ENCODE results near the gene SGMS2. TPM values are rescaled to one million over a fixed set of nuclear protein-coding genes. Genes with fewer than 3 reads are reported as not detected.
A peak's percentile ranks its signal among the peaks of the same experiment; 100 is the strongest.

SGMS2 gene
- total RNA-seq, 1 donor from 2014 or later, result 25.8 TPM

DNA sequence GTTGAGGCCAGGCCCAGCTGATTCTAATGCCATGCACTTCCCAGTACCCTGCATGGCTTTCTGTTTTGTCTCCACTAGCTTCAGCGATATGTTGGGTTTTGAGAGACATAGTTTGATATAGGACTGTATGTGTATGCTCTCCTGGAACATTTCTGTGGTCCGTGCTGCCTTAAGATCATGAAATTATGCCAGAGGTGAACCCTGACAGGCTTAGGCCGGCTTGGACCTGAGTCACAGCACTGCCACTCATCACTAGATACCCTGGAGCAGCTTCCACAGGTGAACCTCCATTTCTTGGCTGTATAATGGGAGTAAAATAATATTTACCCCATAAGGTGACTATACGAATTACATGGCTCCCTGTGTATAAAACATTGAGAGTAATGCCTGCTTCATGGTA lies 6.4 kb downstream of the SGMS2 start:
- Mint-ChIP-seq H3K27ac (no peak overlapping the region), H3K4me1 (ENCODE audit: unreplicated experiment) (peaks cover 8% of the 10 kb centered on the region), H3K36me3 (peaks cover 4% of the 10 kb centered on the region), H3K9me3 (no peaks in the 10 kb centered on the region), H3K4me3 (no peak overlapping the region), H3K27me3 (peaks cover 3% of the 10 kb centered on the region)
- TF ChIP-seq, protein P1, sequence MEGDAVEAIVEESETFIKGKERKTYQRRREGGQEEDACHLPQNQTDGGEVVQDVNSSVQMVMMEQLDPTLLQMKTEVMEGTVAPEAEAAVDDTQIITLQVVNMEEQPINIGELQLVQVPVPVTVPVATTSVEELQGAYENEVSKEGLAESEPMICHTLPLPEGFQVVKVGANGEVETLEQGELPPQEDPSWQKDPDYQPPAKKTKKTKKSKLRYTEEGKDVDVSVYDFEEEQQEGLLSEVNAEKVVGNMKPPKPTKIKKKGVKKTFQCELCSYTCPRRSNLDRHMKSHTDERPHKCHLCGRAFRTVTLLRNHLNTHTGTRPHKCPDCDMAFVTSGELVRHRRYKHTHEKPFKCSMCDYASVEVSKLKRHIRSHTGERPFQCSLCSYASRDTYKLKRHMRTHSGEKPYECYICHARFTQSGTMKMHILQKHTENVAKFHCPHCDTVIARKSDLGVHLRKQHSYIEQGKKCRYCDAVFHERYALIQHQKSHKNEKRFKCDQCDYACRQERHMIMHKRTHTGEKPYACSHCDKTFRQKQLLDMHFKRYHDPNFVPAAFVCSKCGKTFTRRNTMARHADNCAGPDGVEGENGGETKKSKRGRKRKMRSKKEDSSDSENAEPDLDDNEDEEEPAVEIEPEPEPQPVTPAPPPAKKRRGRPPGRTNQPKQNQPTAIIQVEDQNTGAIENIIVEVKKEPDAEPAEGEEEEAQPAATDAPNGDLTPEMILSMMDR (conservative IDR thresholded peaks at IDR 0.05), result no peak
- DNase-seq (ENCODE audit: extremely low spot score, unreplicated experiment), result no peak

DNA sequence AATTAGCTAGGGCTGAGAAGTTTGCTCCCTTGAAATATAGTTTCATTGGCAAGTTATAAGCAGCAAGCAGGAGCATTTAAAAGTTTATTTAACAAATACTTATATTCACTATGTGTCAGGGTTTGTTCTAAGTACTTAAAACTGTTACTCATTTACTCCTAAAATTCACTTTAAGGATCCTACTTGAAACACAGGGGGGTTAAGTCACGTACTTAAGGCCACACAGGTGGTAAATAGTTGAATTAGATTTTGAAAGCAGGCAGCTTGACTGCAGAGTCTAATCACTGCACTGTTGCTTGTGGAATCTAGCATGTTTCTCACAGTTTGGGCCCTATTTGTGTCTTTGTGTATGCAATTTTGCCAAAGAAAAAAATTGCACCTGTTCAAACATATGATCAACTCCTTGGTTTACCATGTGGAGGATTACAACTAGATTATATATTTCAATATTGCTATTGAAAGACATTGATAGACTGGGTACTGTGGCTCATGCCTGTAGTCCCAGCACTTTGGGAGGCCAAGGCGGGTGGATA lies 7.6 kb downstream of the SGMS2 start:
- TF ChIP-seq, protein P1 (conservative IDR thresholded peaks at IDR 0.05), result no peak
- Mint-ChIP-seq H3K4me3 (no peak overlapping the region), H3K27ac (no peak overlapping the region), H3K27me3 (no peaks in the 10 kb centered on the region), H3K9me3 (no peaks in the 10 kb centered on the region), H3K4me1 (ENCODE audit: unreplicated experiment) (peaks cover under 1% of the 10 kb centered on the region), H3K36me3 (peaks cover 4% of the 10 kb centered on the region)
- no peak for DNase-seq (ENCODE audit: extremely low spot score, unreplicated experiment)

DNA sequence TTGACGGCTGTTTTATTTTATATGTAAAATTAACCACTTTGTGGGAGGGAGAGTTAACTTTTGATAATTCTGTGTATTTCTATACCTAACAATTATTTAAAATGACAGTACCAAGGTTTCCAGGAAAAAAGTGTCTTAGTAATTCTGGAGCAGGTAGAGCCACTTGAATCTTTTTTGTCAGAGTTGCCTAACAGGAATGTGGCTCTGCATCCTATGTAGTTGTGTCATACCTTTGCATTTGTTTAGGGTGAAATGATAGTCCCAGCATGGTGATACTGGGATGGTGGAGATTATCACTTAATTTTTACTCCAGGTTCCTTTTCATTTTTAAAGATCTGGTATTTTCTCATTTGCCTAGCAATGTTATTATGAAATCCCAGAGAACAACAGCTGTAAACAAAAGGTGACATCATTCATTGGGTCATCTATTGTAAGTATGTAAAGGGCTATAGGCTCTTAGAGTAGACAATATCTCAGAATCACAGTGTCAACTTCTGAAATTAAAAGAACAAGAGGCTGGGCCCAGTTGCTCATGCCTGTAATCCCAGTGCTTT lies 9.6 kb downstream of the SGMS2 start:
- TF ChIP-seq, protein P1 (conservative IDR thresholded peaks at IDR 0.05), result no peak
- Mint-ChIP-seq H3K4me3 (no peak overlapping the region), H3K4me1 (ENCODE audit: unreplicated experiment) (no peaks in the 10 kb centered on the region), H3K36me3 (peaks cover 4% of the 10 kb centered on the region), H3K27me3 (no peaks in the 10 kb centered on the region), H3K9me3 (no peaks in the 10 kb centered on the region), H3K27ac (peak overlapping the region; percentile 42)
- no peak for DNase-seq (ENCODE audit: extremely low spot score, unreplicated experiment)

DNA sequence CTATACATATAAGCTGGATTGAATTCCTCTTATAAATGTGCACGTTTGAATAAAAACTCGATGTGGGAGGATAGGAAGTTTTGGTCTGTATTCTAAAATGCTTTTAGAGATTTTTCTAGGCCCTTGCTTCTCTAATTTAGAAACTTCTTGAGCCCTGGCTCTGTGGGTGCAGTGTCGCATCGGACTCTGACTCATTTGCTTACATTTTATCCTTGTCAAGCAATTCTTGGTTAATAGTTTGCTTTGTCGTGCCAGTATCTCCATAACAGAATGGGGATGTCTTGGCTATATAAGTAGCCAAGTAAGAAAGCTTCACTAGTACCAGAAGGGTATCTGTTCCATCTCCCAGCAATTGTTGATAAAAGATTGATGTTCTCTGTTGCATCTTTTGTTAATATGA lies 10.7 kb downstream of the SGMS2 start:
- TF ChIP-seq, protein P1 (conservative IDR thresholded peaks at IDR 0.05), result no peak
- no peaks in the 10 kb centered on the region for H3K4me1 Mint-ChIP-seq (ENCODE audit: unreplicated experiment)

DNA sequence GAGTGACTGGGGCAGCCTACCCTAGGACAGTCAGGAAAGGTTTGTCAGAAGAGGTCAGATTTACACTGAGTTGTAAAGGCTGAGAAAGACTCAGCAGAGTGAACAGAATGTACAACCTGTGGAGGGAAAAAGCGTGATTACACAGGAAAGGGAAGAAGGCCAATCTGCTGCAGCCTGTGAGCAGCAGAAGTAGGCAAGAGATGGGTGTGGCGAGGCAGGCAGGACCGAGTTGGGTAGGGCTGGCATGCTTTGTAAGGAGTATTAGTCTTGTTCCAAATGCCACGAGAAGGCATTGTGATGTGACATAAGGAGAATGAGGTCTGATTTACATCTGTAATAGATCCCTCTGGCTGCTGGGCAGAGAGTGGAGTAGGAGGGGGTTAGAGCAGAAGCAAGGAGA lies 12.6 kb downstream of the SGMS2 start:
- Mint-ChIP-seq H3K27ac (no peak overlapping the region), H3K4me3 (no peak overlapping the region), H3K27me3 (no peaks in the 10 kb centered on the region), H3K36me3 (peaks cover 3% of the 10 kb centered on the region), H3K4me1 (ENCODE audit: unreplicated experiment) (no peaks in the 10 kb centered on the region), H3K9me3 (no peaks in the 10 kb centered on the region)
- no peak for DNase-seq (ENCODE audit: extremely low spot score, unreplicated experiment)
- TF ChIP-seq, protein P1 (conservative IDR thresholded peaks at IDR 0.05), result no peak

More for the DNA sequence above, 10.7 kb downstream of the SGMS2 start:
- Mint-ChIP-seq H3K27me3 (no peaks in the 10 kb centered on the region), H3K9me3 (no peaks in the 10 kb centered on the region), H3K36me3 (no peaks in the 10 kb centered on the region), H3K4me3 (no peak overlapping the region), H3K27ac (no peak overlapping the region)
- DNase-seq (ENCODE audit: extremely low spot score, unreplicated experiment), result no peak
